Activated naive CD4-positive, alpha-beta T cell treated with anti-CD3 and anti-CD28 coated beads, Interleukin-2, amount 50 U/mL, for 16 hours (primary cell): Measurements from ENCODE around the gene APBB2.

Experiments used
- DNase-seq: peaks from one replicate; pipeline ENCODE4 v3.0.0-alpha.2; 2020

Gene APBB2

DNA sequence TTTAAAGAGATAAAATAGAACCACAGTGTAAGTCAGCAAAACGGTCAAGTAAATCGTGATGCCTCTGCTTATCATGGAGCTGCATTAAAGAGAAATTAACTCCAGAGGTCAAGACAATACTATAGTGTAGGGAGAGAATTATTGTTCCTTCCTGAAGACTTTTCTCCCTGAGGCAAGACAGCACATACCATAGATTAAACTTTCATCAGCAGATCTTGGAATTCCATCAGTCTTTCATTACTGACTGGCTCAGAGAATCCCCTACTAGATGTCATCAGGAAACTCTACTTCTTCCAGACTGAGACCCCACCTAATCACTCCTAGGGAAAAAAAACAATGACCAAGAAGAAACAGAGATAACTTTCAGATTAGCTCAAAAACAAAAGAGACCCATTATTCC is 333.2 kb downstream of the APBB2 start:
- DNase-seq, result no peak

DNA sequence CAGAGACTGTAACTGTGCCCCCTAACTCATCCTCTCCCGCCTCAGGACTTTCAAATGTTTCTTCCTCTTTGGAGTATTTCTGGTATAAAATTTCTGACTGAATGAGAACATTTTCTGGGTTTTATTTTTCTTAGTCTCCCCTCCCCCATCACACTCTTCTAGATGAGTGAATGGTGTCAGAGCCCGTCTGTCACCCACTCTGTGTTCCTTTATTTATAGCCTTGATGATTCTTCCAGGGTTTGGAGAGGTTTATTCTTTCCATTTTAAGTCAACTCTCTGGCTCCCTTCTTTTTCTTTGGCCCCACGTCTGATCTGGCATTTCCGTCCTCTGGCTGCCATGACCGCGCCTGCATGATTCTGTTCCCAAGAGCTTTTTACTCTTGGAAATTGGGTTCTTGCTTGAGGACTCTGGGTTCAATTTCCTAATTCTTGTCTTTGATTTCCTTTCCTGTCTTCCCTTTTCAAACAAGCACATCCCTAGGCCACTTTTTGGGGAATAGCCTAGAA is 335.7 kb downstream of the APBB2 start:
- no peak for DNase-seq

DNA sequence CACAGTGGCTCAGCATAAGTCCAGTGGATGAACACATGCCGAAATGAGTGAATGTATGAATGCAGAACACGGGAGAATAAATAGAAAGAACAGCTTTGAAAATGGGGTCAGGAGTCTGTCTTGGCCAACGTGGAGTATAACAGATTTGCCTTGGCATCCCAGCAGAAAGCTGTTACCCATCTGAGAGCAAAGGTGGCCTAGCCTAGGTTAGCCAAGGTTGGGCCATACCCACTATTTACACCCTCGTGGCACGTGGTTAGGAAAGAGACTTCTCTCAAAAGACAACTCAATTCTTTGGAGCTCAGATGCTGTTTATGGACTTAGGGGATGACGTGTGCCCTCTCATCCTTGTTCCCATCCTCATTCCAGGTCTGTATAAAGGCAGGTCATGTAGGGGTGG is 337.3 kb downstream of the APBB2 start:
- no peak for DNase-seq

DNA sequence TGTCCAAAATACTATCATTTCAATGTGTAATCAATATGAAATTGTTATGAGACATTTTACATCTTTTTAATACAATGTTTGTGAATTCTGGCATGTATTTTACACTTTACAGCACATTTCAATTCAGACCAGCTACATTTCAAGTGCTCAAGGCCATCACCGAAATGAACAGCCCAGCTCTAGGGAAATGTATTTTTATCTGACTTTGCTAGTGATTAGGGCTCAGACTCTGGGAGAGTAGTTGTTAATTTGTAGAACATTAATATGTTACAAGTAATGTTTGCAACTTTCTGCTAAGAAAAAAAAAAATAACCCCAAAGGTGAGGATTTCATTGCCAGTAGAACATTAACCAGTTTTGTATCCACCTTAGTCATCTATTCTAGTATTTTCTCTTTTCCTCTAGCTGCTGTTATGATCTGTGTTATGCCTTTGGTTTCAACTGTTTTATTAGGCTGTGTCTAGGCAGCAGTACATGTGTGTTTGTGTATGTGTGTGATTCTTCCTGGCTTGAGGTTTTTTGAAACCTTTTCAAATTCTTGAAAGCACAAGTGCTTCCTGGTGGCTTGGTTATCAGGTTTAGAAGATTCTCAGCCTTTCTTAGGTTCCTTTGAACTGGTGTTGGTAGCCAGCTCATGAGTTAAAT is 338.7 kb downstream of the APBB2 start:
- DNase-seq, result no peak

DNA sequence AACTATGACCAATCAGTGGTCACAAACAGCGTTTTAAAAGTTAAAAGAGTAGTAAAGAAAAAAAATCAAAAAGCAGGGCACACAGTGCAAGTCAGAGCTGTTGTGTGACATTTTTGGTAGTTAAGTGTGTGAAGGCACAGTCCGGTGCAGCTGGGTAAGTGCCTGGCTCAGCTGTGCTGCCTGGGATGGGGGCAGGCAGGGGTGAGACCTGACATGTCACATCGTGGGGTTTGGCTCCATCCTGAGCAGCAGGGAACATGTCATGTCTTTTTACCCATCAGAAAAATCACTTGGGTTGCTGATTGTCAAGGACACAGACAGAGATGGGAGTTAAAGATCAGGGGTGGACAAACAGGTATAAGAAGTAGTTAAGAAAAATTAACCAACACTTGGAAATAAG is 339.4 kb downstream of the APBB2 start:
- DNase-seq, result no peak

DNA sequence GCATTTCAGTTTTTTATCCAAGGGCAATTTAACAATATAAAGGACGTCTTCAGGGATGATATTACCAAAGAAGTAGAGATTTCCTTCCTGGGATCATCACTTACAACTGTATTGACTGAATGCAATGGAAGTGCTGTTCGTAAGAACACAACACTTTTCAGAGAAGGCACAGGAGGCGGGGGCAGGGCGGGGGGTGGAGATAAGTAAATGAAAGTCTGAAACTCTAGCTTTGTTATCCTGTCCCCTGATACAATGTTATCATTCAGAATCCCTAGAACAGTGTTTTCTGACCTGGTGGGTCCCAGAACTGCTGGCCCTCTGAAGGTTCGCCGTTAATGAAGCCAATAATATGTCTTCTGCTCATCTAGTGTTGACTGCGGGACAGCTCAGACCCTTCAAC is 340.0 kb downstream of the APBB2 start:
- DNase-seq, result no peak

DNA sequence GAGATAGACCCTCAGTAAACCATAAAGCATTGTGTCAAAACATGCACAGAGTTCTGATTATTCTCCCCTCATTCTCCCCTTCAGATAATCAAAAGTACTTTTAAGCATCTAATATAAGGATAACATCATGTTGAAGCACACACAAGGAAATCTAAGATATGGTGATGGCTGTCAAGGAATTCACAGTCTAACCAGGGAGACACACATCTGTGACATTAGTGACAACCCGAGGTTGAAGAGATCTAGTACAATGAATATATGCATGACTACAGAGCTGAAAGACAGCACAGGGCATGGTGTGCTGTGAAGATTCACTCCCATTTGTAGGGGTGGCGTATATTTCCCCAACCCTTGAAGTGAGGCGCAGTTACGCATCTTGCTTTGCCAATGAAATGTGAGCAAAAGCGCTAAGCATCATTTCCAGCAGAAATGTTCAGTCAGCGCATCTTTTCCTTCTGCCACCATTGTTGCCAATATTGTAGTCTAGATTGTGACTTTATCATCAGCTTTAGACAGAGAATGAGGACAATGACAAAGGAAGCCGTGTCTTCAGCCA is 342.6 kb downstream of the APBB2 start:
- no peak for DNase-seq

DNA sequence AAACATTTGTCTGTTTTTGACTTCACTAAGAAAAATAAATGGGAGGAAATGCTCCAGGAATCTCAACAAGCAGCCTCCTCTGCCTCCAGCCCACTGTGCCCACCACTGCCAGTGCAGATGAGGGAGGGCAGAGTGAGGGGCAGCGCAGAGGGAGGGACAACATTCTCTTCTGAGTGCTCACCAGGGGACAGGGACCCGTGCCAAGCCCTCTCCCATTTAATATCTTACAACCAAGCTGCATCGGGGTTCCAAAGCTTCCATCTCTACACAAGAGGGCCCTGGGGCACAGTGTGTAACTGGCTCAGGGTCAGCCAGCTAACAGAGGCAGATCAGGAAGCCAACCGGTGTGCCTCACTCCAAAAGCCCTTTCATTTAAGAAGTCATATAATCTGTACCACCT is 344.2 kb downstream of the APBB2 start:
- no peak for DNase-seq

DNA sequence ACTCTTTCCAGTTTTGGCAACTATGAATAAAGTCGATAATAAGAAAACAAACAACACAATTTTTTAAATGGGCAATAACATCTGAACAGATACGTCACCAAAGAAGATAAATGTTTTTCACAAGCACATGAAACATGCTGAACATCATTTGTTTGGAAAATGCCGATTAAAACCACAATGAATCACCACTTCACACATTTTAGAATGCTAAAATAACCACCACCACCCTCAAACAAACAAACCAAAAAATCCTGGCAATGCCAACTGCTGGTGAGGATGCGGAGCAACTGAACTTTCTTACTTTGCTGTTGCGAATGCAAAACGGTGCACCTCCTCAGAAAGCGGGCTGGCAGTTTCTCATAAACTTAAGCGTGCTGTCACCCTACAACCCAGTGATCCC is 348.6 kb downstream of the APBB2 start:
- no peak for DNase-seq

DNA sequence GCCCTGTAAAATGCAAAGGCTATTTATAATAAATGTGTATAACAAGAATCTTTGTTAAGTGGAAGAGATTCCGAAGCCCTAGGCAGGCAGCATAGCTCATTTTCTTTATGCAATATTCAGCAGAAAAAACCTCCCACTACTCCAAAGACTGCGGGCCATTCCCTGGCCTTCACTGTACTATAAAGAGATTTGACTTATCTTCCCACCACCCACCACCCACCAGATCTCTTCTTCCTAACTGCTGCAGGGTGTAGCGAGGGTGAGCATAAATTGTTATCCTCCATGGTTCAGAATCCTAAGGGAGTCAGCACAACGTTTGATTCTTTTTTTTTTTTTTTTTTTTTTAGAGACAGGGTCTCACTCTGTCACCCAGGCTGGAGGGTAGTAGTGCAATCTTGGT is 349.8 kb downstream of the APBB2 start:
- no peak for DNase-seq

DNA sequence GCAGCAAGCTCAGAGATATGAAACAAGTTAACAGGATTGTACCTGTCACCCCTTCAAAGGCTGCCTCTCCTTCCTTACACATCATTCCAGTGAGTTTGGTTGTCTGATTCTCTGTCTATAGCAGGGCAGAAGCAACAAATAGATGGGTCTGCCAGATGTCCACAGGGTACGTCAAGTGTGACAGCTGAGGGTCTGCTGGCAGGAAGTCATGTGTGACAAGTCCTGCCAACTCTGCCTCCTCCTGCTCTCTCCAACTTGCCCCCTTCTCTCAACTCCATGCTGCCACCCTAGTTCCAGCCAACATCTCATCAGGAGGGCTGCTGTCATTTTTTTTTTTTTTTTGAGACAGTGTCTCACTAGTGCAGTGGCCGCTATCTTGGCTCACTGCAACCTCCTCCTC is 355.4 kb downstream of the APBB2 start:
- no peak for DNase-seq

DNA sequence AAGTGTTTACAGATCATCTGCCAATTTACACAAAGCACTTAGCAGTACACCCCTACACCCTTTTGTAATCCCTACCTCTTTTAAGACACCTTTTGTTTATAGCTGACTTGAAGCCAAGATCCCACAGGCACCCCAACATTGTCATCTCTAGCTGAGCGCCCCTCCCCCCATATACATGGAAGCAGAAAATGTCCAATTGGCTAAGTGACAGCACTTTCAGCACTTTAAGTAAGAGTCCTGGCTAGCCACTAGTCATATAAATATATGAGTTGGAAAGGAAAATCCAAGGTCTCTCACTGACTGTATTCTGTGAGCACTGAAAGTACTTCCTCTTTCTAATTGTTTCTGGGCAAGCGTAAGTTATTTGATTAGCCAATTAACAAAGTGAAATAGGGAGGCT is 356.4 kb downstream of the APBB2 start:
- no peak for DNase-seq

DNA sequence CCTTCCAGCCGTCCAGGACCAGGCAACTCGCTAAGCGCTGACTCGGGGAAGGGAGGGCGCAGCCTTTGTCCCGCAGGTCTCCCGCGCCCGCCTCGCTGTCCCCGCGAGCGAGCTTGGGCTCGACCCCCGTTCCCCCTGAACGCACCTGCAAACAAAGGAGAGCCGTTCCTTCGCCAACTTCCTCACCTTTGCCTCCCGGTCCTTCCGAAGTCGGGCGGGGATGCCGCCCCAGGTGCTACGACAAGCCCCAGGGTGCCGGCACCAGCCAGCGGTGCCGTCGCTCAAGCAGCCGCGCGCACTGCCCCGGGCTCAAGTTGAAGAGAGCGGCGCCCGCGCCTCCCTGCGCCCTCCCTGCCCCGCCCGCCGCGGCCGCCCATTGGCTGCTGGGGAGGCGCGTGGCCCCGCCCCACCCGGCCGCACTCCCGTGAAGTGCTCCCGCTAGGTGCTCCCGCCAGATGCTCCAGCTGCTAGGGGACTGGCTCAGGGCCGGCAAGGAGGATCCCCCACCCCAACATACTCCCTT is 357.4 kb downstream of the APBB2 start:
- DNase-seq, result peak; percentile 69

DNA sequence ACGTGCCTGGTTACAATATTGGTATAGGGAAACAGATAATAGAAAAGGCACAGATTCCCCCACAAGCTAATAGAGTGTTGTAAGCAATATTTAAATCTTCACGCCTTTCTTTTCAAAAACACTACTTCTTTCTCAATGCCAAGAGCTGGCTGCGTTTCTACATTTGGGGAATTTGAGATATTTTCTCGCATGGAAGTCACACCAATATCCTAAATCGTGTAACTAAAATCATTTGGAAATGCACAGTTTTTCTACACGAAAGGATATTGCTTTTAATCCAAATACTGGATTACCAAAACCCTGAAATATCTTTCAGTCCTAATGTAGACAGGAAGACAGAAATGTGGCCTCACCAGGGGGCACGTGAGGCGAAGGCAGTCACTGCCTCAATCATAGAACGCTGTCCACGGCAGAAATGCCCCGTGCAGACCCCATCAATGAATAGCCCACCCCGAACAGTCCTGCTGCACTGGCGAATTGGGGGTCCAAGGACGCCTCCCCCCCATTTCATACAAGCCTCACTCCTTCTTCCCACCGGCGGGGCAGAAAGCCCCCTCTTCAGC is 358.0 kb downstream of the APBB2 start:
- DNase-seq, result no peak

DNA sequence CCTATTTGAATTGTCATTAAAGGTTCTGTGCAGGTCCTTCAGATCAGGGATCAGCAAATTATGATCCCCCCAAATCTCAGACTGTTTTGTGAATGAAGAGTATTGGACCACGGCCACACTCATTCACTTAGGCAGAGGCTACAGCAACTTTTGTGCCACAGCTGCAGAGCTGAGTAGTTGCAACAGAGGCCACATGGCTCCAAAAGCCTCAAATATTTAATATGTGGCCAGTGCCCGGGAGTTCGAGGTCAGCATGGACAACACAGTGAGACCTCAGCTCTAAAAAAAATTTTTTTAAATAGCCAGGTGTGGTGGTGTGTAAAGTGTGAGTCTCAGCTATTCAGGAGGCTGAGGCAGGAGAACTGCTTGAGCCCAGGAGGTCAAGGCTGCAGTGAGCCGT is 363.8 kb downstream of the APBB2 start:
- no peak for DNase-seq

DNA sequence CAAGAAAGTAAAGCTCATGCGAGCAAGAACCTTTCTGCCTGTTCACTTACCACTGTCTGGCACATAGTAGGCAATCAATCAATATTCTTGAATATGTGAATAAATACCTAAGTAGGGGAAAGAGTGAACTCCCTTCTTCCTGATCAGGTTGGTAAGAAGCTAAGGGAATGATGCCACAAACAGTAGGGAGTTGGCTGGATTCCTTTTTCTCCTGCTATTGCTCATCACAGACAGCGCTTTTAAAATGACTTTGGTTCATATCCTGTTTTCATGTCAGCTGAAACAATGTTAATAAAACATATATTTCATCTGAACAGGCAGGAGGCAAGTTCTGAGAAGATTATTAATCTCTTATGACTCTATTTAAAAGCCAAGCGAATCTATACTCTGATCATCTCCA is 365.4 kb downstream of the APBB2 start:
- no peak for DNase-seq

DNA sequence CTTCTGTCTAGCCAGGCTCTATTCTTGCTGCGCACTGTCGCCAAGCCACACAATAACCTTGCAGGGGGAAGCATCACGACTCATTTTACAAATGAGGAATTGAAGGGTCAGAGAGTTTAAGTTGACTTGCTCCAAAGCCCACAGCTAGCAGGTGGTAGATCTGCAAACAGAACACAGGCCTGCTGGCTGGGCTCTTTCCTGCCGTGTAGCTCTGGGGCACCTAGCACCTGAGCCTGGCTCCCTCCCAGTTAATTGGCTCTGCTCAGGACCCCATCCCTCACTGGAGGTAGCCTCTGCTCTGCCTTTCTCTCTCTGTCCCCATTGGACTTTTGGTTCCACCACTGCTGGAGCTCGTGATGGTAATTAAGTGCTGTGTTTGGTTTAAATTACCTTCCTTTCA is 366.1 kb downstream of the APBB2 start:
- no peak for DNase-seq

DNA sequence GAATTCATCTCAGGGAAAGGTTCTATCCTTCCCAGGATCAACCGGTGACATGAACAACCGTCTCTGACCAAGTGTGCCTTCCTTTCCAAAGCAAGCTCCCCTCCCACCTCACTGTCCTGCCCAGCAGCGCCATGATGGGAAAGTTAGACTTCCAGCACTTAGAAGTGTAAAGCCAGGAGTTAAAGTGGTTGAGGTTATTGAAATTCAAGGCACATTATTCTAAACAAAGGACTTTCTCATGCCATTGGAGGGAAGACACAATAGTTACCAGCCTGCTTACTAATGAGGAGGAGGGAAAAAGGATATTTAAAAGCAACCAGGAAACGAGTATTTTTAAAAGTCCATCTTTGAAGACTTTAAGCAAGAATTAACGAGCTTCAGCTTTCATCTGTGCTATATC is 367.8 kb downstream of the APBB2 start:
- no peak for DNase-seq

DNA sequence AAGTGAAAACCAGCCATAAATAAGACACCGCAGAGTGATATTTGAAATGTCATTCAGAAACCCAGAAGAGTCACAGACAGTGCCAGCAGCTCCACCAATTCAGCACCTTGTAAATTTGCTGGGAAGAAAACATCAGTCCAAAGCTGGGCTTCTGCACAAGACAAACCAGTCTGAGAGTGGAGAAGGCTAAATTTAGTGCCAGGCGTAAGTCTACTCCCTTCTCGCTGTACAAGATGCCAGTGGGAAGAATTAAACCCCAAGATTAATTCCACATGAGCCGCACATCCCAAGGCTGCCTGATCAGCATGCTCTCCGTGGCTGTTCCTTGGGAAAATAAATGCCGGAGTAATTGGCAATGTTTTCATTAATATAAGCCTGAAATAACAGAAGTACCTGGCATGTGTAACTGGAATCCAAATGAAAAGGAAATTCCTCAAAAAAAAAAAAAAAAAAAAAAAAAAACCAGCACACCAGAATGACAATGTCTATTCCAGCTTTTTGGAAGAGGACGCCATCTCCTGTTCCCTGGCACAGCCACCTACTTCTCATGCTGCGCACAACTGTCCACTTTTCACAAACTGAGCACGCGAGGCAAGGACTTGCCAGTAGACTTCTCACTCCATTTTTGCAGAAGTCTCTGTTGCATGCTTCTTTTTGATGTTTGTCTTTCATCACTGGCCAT is 369.0 kb downstream of the APBB2 start:
- DNase-seq, result no peak

DNA sequence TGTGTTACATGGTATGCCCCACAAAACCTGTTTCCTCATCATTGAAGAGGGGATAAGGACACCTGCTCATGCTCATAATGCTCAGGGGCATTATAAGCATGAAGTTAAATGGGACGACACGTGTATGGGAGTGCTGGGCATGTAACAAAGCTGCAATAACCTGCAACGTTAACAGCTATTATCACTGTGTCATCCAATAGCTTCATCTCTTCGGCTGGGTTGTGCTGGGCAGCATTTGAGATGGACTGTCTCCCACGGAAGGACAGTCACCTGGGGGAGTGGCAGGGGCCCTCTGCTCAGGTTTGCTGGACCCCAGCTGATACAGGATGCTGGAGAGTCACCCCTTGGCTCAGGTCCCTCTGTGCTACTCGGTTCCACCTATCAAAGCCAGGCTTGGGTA is 370.1 kb downstream of the APBB2 start:
- DNase-seq, result no peak

DNA sequence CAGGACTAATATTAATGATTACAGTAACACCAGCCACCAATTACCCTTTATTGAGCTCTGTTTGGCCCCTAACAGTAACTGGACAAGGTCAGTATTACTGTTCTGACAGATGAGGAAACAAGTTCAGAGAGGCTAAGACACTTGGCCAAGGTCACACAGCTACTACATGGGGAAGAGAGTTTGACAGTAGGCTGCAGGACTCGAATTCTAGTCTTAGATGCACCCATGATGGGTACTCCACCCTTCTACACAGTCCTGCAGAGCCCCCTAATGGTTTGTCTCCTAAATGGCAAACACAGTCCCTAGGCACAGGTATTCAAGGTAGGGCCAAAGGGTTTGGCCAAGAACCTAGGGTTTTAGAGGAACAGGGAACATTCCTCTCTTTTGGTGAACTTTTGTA is 370.6 kb downstream of the APBB2 start:
- peak; percentile 23 for DNase-seq

DNA sequence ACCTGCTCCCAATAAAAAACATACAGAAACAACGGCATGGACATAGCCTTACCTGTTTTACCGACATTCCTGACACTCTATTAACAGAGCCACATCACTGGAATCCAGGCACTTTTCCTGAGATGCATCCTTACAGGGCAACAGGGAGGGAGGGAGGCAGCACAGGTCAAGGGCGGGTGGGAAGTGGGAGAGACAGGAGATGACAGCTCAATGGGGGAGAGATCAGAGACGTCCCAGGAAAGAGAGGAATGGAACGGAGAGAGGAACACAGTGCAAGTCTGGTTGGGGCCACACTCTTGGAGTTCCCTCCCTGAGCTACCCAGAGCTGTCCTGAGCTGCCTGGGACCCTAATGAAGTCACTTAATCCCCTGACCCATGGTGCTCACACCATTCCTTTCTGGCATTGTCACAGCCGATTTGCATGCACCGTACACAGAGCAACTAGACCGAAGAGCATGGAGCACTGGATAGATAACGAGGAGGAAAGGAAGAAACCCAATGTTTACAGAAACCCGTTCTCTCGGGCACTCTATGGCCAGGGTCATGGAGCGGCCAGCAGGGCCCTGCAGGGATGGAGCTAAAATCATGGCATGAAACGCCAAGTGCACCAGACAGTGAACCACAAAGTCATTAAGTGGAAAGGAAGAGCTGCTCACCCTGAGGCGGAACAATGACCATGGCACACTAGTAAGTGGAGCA is 371.5 kb downstream of the APBB2 start:
- no peak for DNase-seq

DNA sequence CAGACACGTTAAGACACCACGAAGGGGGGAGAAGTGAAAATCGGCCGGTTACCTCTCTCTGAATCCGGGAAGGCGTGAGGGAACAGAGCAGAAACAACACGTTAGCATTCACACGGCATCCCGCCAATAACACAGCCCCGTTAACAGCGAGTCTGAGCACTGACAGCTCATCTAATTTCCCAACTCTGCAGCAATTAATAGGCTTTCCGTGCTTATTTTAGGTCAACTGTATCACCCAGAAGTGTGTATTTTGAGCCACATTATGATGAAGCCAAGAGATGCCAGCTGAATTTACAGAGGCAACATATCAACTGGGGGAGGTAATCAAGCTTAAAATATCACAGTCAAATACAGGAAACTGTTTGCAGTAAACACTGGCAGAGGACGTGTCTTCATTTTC is 372.0 kb downstream of the APBB2 start:
- DNase-seq, result no peak
